HG02571 (cell line): ENCODE results near the gene ATF7IP2.
"Not testable (repeated sequence)": the region's sequence is repeated elsewhere in the genome, so short reads cannot be mapped to it uniquely, and the experiment has no call there.

Experiments
- ATAC-seq: cut with Tn5 transposase; IDR thresholded peaks from one replicate; pipeline ENCODE4 v1.9.1; 2021; ENCODE audit warnings: mild to moderate bottlenecking, moderate library complexity; ENCODE audit not compliant: unreplicated experiment

The ATF7IP2 gene

DNA sequence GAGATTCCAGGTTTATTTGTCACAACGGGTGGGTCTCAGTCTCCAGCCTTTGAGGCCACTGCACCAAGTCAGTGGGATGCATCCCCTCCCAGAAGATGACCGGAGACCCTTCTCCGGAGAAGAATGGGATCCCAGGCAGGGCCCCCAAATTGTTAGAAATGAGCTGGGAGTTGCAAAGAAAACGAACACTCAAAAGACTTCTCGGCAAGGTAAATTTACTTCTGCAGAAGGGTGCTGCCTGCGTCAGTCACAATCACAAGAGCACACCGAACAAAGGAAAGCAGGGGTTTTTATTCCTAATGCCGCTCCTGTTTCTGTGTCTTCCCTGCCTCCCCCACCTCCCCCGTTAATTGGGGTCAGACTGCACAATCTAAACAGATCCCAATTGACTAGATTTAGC is 61.4 kb downstream of the ATF7IP2 start:
- no peak for ATAC-seq

DNA sequence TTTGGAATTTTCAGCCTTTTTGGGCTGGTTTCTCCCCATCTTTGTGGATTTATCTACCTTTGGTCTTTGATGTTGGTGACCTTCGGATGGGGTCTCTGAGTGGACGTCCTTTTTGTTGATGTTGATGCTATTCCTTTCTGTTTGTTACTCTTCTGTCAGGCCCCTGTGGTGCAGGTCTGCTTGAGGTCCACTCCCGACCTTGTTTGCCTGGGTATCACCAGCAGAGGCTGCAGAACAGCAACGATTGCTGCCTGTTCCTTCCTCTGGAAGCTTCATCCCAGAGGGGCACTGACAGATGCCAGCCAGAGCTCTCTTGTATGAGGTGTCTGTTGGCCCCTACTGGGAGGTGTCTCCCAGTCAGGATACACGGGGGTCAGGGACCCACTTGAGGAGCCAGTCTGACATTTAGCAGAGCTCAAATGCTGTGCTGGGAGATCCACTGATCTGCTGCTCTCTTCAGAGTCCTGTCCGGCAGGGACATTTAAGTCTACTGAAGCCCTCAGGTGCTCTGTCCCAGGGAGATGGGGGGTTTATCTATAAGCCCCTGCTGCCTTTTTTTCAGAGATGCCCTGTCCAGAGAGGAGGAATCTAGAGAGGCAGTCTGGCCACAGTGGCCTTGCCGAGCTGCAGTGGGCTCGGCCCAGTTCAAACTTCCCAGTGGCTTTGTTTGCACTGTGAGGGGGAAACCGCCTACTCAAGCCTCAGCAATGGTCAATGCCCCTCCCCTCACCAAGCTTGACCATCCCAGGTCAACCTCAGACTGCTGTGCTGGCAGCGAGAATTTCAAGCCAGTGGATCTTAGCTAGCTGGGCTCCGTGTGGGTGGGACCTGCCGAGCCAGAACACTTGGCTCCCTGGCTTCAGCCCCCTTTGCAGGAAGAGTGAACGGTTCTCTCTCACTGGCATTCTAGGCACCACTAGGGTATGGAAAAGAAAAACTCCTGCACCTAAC is 66.6 kb downstream of the ATF7IP2 start:
- ATAC-seq = not testable (repeated sequence)

DNA sequence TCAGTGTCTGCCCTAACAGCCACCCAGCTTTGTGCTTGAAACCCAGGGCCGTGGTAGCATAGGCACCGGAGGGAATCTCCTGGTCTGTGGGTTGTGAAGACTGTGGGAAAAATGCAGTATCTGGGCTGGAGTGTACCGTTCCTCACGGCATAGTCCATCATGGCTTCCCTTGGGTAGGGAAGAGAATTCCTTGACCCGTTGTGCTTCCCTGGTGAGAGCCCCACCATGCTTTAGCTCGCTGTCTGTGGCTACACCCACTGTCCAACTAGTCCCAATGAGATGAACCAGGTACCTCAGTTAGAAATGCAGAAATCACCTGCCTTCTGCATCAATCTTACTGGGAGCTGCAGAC is 67.3 kb downstream of the ATF7IP2 start:
- ATAC-seq = no peak

DNA sequence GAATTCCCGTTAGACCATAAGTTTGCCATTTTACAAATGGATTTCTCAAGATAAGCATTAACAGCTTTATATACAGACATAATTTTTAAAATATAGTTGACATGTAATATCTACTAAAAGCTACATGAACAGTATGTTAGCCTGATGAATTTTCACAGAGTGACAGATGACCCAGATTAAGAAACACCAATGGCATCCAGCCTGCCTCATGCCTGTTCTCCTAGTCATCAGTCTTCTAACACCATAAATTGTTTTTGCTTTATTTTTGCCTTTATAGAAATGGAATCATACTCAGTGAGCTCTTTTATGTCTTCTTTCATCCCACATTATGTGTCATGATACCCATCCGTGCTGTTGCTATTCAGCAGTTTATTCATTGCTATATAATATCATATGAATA is 80.0 kb downstream of the ATF7IP2 start:
- no peak for ATAC-seq

DNA sequence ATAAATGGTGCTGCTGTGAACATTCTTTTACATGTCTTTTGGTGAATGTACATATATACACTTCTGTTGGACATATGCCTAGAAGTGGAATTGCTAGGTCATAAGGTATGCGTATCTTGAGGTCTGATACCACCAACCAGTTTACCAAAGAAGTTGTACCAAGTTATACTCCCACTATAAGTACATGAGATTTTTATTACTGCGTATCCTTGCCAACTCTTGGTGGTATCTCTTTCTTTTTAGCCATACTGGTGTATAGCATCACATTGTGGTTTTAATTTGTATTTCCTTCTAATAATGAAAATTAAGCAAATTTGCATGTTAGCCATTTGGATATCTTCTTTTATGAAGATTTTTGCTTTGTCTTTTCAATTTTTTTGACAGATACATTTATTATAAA is 80.5 kb downstream of the ATF7IP2 start:
- no peak for ATAC-seq

DNA sequence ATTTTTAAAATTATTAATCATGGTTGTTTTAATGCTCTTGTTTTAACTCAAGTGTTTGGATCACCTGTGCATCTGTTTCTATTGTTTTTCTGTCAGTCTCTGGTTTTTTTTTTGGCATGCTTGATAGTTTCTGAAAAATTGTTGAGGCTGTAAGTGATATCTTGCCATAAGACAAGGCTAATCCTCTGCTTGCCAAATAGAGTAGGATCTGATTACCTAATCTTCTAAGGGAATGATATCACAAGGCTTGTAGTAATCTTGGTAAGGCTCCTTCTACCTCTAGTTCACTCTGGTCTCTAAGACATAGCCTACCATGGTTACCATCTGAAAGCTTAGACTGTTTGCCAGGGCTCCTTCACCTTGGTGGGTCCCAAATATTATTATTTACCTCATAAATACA is 81.0 kb downstream of the ATF7IP2 start:
- ATAC-seq = no peak

DNA sequence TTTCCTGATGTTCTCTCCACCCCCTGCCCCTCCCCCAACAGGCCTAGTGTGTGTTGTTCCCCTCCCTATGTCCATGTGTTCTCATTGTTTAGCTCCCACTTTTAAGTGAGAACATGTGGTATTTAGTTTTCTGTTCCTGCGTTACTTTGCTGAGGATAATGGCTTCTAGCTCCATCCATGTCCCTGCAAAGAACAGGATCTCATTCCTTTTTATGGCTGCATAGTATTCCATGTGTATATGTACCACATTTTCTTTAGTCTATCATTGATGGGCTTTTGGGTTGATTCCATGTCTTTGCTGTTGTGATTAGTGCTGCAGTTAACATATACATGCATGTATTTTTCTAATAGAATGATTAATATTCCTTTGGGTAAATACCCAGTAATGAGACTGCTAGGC is 90.8 kb downstream of the ATF7IP2 start:
- ATAC-seq = not testable (repeated sequence)

DNA sequence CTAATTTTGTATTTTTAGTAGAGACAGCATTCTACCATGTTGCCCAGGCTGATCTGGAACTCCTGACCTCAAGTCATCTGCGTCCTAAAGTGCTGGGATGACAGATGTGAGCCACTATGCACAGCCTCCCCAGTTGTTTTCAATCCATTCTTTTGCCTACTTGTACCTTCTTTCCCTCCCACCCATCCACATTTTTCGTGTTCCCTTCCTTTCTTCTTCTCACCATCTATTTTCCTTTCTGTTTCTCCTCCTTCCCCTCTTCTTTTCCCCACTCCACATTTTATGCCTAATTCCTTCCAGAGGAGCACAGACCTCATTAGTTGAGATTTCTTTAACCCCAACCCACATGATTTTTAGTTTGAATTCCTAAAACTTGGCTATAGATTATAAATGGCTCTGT is 94.3 kb downstream of the ATF7IP2 start:
- no peak for ATAC-seq

DNA sequence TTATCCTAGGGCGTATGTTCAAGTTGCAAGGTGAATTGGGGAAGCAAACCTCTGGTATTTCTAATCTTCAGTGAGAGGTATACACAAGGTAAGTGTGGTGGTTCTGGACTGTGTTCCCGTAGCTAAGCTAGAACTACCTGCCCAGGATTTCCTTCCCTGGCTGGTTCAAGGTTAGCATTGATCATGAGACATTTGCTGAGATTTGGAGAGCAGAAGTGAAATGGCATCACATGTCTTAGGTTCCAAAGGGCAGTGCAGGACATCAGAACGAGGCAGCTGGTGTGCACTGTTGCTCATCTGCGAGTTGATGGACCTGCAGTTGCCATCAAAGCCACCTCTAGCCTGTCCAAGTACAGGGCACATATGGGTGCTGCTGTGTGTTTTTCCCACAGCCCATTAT is 99.3 kb downstream of the ATF7IP2 start:
- ATAC-seq = no peak

DNA sequence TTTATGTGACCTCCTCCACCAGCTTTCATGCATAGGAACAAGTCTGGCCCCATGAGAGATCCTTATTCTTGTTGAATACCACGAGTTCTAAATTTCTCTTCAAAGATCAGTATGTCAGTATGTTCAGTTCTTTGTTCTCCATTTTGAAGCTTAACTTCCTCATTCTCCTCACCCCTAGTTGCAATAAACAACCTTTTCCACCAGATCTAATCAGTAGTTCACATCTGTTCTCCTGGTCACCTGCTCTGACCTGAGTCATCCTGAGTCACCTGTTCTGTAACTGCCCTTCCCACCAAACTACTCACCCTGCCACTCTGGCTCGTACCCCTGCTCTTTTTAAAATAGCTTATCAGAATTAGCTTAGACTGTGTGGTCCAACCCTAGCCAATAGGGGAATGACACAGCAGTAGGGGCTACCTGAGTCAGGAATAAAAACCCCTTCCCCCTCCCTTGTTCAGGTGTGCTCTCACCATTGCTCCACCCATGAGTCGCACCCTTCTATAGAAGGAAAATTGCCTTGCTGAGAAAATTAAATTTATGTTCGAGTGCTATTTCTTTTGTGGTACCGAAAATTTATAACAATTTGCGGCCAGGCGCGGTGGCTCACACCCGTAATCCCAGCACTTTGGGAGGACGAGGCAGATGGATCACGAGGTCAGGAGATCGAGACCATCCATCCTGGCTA is 100.0 kb downstream of the ATF7IP2 start:
- ATAC-seq = no peak

DNA sequence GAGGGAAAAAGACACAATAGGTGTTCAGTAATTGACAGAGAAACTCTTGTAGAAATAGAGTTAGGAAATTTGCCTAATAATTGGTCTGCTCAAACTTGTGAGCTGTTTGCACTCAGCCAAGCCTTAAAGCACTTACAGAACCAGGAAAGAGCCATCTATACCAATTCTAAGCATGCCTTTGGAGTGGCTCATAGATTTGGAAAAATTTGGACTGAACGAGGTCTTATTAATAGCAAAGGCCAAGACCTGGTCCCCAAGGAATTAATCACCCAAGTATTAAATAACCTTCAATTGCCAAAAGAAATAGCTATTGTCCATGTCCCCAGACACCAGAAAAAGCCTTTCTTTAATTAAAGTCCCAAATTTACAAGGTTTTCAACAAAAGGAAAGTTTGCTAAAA is 104.3 kb downstream of the ATF7IP2 start:
- no peak for ATAC-seq

DNA sequence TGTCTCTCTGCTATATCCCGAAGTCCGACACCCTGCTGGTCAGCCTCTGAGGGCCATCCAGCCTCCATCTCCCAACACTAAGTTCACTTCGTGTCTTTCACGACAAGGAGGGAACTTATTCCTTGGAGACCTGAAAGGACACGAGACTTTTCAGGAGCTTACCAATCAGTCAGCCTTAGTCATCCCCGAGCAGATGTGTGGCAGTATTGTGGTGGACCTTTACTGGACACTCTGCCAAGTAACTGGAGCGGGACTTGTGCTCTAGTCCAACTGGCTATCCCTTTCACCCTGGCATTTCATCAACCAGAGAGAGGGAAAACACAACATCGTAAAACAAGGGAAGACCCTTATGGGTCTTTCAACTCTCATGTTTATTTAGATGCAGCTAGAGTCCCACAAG is 107.4 kb downstream of the ATF7IP2 start:
- ATAC-seq = no peak

DNA sequence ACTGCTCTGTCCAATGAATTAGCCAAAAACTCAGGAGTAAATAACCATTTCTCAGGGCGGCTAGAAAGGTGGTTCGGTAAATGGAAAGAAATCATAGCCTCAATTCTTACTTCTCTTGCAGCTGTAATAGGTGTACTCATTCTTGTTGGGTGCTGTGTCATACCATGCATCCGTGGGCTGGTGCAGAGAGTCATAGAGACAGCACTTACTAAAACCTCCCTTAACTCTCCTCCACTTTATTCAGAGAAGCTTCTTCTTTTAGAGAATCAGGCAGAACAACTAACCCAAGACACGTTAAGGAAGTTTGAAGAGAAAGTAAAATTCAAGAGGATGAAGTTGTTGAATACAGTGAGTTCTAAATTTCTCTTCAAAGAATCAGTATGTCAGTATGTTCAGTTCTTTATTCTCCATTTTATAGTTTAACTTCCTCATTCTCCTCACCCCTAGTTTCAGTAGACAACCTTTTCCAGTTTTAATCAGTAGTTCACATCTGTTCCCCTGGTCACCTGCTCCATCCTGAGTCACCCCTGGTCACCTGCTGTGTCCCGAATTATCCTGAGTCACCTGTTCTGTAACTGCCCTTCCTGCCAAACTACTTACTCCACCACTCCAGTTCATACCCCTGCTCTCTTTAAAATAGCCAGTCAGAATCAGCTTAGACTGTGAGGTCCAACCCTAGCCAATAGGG is 108.6 kb downstream of the ATF7IP2 start:
- ATAC-seq = no peak

DNA sequence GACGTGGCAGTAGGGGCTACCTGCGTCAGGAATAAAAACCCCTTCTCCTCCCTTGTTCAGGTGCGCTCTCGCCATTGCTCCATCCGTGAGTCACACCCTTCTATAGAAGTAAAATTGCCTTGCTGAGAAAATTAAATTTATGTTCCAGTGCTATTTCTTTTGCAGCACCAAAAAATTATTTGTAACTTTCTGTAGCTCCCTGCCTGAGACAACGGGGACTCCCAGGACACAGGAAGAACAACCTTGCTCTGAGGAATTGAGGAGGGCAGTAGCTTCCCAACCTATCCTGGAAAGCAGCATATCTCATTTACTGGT is 109.1 kb downstream of the ATF7IP2 start:
- ATAC-seq = no peak

DNA sequence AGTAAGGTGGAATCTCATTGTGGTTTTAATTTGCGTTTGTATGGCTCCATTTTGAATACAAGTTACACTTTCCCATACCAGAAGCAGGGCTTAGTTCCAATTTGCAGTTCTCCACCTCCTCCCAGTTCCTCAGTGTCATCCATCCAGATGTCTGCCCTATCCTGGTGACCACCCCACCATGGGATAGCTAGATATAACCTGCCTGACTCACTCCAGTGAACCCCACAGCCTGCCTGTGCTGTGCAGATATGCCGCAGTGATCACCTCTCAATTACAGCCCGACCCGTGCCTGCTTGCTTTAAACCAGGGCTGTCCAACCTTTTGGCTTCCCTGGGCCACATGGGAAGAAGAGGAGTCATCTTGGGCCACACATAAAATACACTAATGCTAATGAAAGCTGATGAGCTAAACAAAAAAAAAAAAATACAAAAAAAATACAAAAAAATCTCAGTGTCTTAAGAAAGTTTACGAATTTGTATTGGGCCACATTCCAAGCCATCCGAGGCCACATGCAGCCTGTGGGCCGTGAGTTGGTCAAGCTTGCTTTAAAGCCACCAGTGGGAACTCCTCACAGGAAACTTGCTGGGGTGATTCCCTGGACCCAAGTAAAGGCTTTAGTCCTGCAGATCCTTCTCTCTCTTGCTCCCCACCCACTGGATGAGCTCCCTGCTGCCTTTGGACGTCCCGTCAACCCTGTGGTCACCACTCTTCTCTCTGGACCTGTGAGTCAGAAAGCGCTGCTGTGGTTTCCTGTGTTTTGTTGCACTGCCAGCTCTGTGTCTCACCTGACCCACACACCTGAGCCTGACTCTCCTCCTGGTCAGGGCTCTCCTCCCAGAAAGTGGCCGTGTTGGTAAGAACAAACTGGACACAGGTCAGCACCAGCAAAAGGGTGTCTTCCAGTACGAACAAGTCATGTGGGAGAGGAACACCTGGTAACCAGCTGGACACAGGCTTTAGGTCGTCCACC is 111.6 kb downstream of the ATF7IP2 start:
- ATAC-seq = no peak

DNA sequence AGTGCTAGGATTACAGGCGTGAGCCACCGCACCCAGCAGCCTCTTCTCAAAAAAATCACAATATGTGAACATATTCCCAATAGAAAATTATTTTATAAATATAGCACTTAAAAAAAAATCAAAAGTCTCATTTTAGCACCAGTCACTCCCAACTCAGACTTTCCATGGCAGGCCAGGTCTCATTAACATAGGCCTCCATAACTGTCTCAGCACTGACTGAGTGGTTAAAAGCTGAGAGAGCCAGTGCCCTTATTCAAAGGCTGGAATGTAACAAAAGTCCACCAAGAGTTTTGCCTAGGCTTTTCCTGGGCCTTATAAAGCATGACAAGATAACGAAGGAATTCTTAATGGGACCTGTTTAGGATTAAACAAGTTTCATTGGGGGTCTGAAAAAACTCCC is 114.7 kb downstream of the ATF7IP2 start:
- ATAC-seq = no peak

DNA sequence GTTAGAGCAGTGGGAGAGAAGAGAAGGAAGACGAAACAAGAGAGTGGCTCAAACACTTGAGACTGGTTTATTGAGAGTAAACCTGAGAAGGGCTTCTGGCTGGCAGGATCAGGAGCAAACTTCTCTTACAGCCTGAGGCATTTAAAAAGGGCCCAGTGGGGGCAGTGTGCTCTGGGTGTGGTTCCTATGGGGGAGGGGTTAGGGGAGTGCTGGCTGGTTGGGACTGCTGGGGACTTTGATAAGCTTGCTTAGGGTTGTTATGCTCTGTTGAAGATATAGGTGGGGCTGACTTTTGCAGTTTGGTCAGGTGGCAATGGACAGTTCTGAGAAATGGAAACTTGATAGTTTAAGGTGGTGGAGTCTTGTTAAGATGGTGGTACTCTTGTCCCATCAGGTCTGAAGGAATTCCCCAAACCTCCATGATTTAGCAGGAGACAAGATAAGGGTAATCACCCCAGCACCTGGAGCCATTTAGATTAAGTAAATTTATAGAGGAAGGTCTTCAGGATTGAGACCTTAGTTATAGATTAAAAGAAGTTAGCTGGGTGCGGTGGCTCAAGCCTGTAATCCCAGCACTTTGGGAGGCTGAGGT is 115.3 kb downstream of the ATF7IP2 start:
- ATAC-seq = no peak

DNA sequence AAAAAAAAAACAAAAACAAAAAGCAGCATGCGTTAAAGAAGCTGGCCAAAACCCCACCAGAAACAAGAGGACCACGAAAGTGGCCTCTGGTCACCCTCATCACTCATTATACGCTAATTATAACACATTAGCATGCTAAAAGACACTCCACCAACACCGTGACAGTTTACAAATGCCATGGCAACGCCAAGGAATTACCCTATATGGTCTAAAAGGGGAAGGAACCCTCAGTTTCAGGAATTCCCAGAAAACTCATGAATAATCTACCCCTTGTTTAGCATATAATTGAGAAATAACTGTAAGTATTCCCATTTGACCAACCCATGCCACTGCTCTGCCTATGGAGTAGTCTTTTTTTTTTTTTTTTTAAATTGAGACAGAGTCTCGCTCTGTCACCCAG is 116.9 kb downstream of the ATF7IP2 start:
- ATAC-seq = no peak

DNA sequence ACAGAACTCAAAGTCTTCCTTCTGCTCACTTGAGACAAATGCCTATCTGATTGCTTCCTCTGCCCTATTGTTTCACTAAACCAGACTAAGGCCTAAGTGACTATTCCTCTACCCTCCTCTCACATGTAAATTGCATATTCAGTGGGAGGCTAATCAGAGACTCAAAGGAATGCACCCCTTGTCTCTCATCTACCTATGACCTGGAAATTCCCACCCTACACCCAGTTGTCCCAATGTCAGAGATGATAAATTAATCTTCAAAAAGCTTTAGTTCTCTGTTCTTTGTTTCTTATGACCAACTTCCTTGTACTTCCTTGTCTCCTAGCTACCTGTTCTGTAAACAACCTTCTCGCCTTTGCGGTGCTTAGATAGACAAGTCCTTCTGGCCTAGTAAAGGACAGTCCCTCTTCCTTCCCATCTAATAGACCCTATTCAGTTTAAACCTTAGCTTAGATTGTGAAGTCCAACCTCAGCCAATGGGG is 118.6 kb downstream of the ATF7IP2 start:
- ATAC-seq = no peak

DNA sequence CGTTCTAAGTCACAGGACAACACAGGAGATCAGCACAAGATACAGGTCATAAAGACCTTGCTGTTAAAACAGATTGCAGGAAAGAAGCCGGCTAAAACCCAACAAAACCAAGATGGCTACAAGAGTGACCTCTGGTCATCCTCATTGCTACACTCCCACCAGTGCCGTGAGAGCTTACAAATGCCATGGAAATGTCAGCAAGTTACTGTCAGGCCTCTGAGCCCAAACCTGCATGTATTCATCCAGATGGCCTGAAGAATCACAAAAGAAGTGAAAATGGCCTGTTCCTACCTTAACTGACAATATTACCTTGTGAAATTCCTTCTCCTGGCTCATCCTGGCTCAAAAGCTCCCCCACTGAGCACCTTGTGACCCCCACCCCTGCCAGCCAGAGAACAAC is 119.4 kb downstream of the ATF7IP2 start:
- not testable (repeated sequence) for ATAC-seq
